Heart left ventricle (tissue), 16 donors: ENCODE results near the gene COP1. TPM values are rescaled to one million over a fixed set of nuclear protein-coding genes. Genes with fewer than 3 reads are reported as not detected.

Experiments used
- ATAC-seq, 4 donors: fragments of 200-7000 bp; cut with Tn5 transposase; one replicate each; pipeline ENCODE4 v1.9.1; 2020 to 2022; ENCODE audit warnings: moderate library complexity in 4 of 4, mild to moderate bottlenecking in 3 of 4, moderate number of reproducible peaks in 1 of 4
- DNase-seq, 5 donors: peaks; one replicate each; pipeline ENCODE4 v3.0.0-alpha.2; 2020
- H3K27ac ChIP-seq, 12 donors: fragments of 200-600 bp; sonication (generic) in 4 of 12; one replicate each; pipeline versions ENCODE4 v1.5.0 to v1.8.0; 2016 to 2022; ENCODE audit warnings: mild to moderate bottlenecking in 2 of 12
- H3K27me3 ChIP-seq, 9 donors: fragments of 200-600 bp; sonication (generic) in 2 of 9; one replicate each; pipeline versions ENCODE4 v1.5.1 to v1.8.0; 2016 to 2022; ENCODE audit warnings: mild to moderate bottlenecking in 3 of 9
- H3K36me3 ChIP-seq, 9 donors: fragments of 200-600 bp; sonication (generic) in 2 of 9; one replicate each; pipeline versions ENCODE4 v1.5.0 to v1.8.0; 2018 to 2022; ENCODE audit warnings: mild to moderate bottlenecking in 2 of 9
- H3K4me1 ChIP-seq, 12 donors: fragments of 200-600 bp; sonication (generic) in 4 of 12; one replicate each; pipeline versions ENCODE4 v1.5.0 to v1.8.0; 2016 to 2022; ENCODE audit warnings: mild to moderate bottlenecking in 3 of 12
- H3K4me3 ChIP-seq, 12 donors: fragments of 200-600 bp; sonication (generic) in 4 of 12; one replicate each; pipeline versions ENCODE4 v1.5.0 to v1.8.0; 2017 to 2022; ENCODE audit warnings: mild to moderate bottlenecking in 9 of 12, moderate library complexity in 4 of 12
- H3K9me3 ChIP-seq, 12 donors: fragments of 200-600 bp; sonication (generic) in 4 of 12; one replicate each; pipeline versions ENCODE4 v1.5.0 to v1.8.0; 2016 to 2022; ENCODE audit warnings: mild to moderate bottlenecking in 1 of 12
- POLR2A ChIP-seq, 2 donors: fragments of 450-650 bp; IDR thresholded peaks; one replicate each; pipeline ENCODE4 v1.6.1; 2017; ENCODE audit warnings: antibody characterized with exemption in 2 of 2, mild to moderate bottlenecking in 2 of 2, moderate library complexity in 2 of 2
- WGBS, 4 donors: extraction: QIAGEN DNeasy Blood & Tissue Kit in 2 of 4; methylation state at CpG; one replicate each; pipeline versions ENCODE4 v1.1.5 to v1.1.7; 2013 to 2018; 5-methylcytosine and 5-hydroxymethylcytosine counted together
- intact Hi-C, 10 donors: fragments of 100-400 bp; cut with DNase I; formaldehyde crosslinking; loops; one replicate each; pipeline versions ENCODE4 v1.11.1 to v1.14.2; 2022
- polyA plus RNA-seq, 2 donors: library from polyadenylated mRNA; stranded (reverse); fragments of 200-250 nt; gene quantifications; one replicate each; pipeline ENCODE4 v1.2.3, GENCODE V29; 2013
- total RNA-seq, 9 donors: library from RNA; depleted of rRNA in 2 of 9; stranded (reverse); fragments of >200 nt in 2 of 9; fragmentation: NEBNext Ultra II Directional in 3 of 9; extraction: Animal tissue kit (Norgen Biotek cat#: 25700) in 3 of 9; gene quantifications; one replicate each; pipeline versions ENCODE4 v1.1.0 to v1.2.4, GENCODE V29; 2016 to 2023
- TF ChIP-seq, protein P1 (sequence below), 12 donors: fragments of 200-600 bp; sonication (generic) in 4 of 12; IDR thresholded peaks; one replicate each; pipeline versions ENCODE4 v1.5.0 to v1.8.0; 2018 to 2022; ENCODE audit warnings: antibody characterized with exemption in 12 of 12, mild to moderate bottlenecking in 5 of 12
- donor health status: ischemic (EF 13 %, LVEDD 7.1; RV severe dilation, severe dysfunction).
- donor health status: healthy with polysubstance abuse.
- donor health status: DM: no; HTN: yes; CAD: no.
- donor health status: DM: no; HTN: no; CAD: no.
- donor health status: ischemic (EF 25% LVEDD 6.9; RV normal size, moderate dysfunction).
- donor health status: ischemic (EF 25% LVEDD 5.7; RV mildly dilated, moderate dysfunction).
- donor health status: healthy.
- donor health status: DM: yes; HTN: yes; CAD: no.
- donor health status: ischemic (EF 35%, LVEDD 5.7; RV mildly dilated, moderate dysfunction).
- donor health status: nonischemic (EF 11% LVEDD 7.7; RV severe dilation, severe dysfunction).
- donor health status: DM: yes; HTN: yes; CAD: no.
- donor health status: PGD.
- donor health status: ischemic (EF 29% LVEDD 5.4; RV normal size, mild dysfunction).
- donor health status: nonischemic (EF 23%, LVEDD 6.1; RV moderate dilation, normal function).

The COP1 gene
- total and polyA plus RNA-seq, 11 donors, result 19.9 to 31.7 (median 23.1) TPM

GRCh38 chr1:175968486-175969172, 238.5 kb downstream of the COP1 start:
- intact Hi-C loops, result no loop called here
- no peak overlapping the region for H3K27ac ChIP-seq
- no peaks in the 10 kb centered on the region for H3K4me1 ChIP-seq
- peaks cover 0 to 43% (median 29%) of the 10 kb centered on the region in 9 donors for H3K36me3 ChIP-seq
- 86 to 90% (median 88%) methylated on average over 3 of the region's 3 CpGs for WGBS, 4 donors
- H3K27me3 ChIP-seq, result no peaks in the 10 kb centered on the region
- no peak for TF ChIP-seq POLR2A (IDR thresholded peaks at IDR 0.05)
- TF ChIP-seq, protein P1, sequence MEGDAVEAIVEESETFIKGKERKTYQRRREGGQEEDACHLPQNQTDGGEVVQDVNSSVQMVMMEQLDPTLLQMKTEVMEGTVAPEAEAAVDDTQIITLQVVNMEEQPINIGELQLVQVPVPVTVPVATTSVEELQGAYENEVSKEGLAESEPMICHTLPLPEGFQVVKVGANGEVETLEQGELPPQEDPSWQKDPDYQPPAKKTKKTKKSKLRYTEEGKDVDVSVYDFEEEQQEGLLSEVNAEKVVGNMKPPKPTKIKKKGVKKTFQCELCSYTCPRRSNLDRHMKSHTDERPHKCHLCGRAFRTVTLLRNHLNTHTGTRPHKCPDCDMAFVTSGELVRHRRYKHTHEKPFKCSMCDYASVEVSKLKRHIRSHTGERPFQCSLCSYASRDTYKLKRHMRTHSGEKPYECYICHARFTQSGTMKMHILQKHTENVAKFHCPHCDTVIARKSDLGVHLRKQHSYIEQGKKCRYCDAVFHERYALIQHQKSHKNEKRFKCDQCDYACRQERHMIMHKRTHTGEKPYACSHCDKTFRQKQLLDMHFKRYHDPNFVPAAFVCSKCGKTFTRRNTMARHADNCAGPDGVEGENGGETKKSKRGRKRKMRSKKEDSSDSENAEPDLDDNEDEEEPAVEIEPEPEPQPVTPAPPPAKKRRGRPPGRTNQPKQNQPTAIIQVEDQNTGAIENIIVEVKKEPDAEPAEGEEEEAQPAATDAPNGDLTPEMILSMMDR (IDR thresholded peaks at IDR 0.05), result no peak
- no peak overlapping the region for H3K4me3 ChIP-seq
- ATAC-seq, result no peak
- DNase-seq, result no peak
- no peaks in the 10 kb centered on the region for H3K9me3 ChIP-seq

DNA sequence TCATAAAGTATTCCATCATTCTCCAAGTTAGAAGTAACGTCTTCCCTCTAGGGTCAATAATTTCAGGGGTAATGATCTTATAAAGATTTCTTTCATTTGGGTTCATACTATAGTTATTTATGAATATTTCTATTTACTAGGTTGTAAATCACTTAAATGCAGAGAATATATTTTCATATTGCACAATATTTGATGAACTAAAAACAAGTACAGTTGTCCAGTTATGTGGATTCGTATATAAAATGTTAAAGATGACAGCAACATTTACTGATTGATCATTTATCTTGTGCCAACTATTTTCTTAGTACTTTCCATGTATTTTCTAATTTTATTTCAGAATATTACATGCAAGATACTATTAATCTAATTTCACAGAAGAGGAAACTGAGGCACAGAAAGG, 243.3 kb downstream of the COP1 start:
- intact Hi-C loops, result no loop called here
- no peak for DNase-seq
- 95 to 98% (median 96%) methylated on average over 2 of the region's 2 CpGs for WGBS, 4 donors

GRCh38 chr1:175960169-175960568, 246.9 kb downstream of the COP1 start:
- intact Hi-C loops, result no loop called here
- 93 to 99% (median 94%) methylated on average over 1 of the region's 1 CpG for WGBS, 4 donors
- no peaks in the 10 kb centered on the region for H3K4me1 ChIP-seq
- no peak overlapping the region for H3K27ac ChIP-seq
- no peak for DNase-seq
- no peaks in the 10 kb centered on the region for H3K27me3 ChIP-seq
- TF ChIP-seq POLR2A (IDR thresholded peaks at IDR 0.05), result no peak
- TF ChIP-seq, protein P1 (IDR thresholded peaks at IDR 0.05), result no peak
- no peak for ATAC-seq
- peaks cover 0 to 4% (median 0%) of the 10 kb centered on the region in 12 donors for H3K9me3 ChIP-seq
- H3K36me3 ChIP-seq, result peaks cover 0 to 24% (median 6%) of the 10 kb centered on the region in 9 donors
- no peak overlapping the region for H3K4me3 ChIP-seq

More for the DNA sequence above, 243.3 kb downstream of the COP1 start:
- TF ChIP-seq POLR2A (IDR thresholded peaks at IDR 0.05), result no peak
- TF ChIP-seq, protein P1 (IDR thresholded peaks at IDR 0.05), result no peak
- Histone ChIP-seq H3K27ac (no peak overlapping the region), H3K36me3 (peaks cover 0 to 20% (median 8%) of the 10 kb centered on the region in 9 donors), H3K4me3 (no peak overlapping the region), H3K9me3 (no peaks in the 10 kb centered on the region), H3K27me3 (no peaks in the 10 kb centered on the region), H3K4me1 (no peaks in the 10 kb centered on the region)
- no peak for ATAC-seq

GRCh38 chr1:175951627-175952026, 255.5 kb downstream of the COP1 start:
- Histone ChIP-seq H3K36me3 (peaks cover 0 to 28% (median 9%) of the 10 kb centered on the region in 9 donors), H3K27me3 (no peaks in the 10 kb centered on the region), H3K27ac (no peak overlapping the region), H3K4me3 (no peak overlapping the region), H3K9me3 (peaks cover 0 to 14% (median 0%) of the 10 kb centered on the region in 12 donors), H3K4me1 (peaks cover 0 to 3% (median 0%) of the 10 kb centered on the region in 12 donors)
- TF ChIP-seq, protein P1 (IDR thresholded peaks at IDR 0.05), result no peak
- no peak for TF ChIP-seq POLR2A (IDR thresholded peaks at IDR 0.05)
- WGBS, 4 donors, result 90 to 97% (median 93%) methylated on average over 1 of the region's 1 CpG
- DNase-seq (no peak), ATAC-seq (no peak)
- intact Hi-C loops, result no loop called here
